IMR-90 (cell line): Measurements from ENCODE around the gene CUEDC2. TPM values are rescaled to one million over a fixed set of nuclear protein-coding genes. Genes with fewer than 3 reads are reported as not detected.

Source experiments
- ATAC-seq: fragments of 200-7000 bp; cut with Tn5 transposase; 2 replicates; pipeline ENCODE4 v1.9.1; 2020; ENCODE audit warnings: low read depth, mild to moderate bottlenecking, moderate library complexity
- BruUV-seq: library from RNA; stranded (reverse); fragments of 400-500 nt; replicated peaks from 2 replicates; lab custom pipeline; 2021; lab: Mats Ljungman, UMichigan
- CTCF ChIA-PET: fragments of 300-600 bp; formaldehyde crosslinking; extraction: SDS; loops from one replicate; lab custom pipeline; 2021; ENCODE audit warnings: antibody characterized with exemption; lab: Yijun Ruan, JAX
- POLR2A ChIA-PET: fragments of 300-600 bp; sonication (Branson Sonifier 250); formaldehyde crosslinking; loops from one replicate; lab custom pipeline; 2022; ENCODE audit warnings: antibody characterized with exemption; ENCODE audit not compliant: unreplicated experiment; lab: Charles Lee
- DNase-seq: peaks from one replicate; pipeline ENCODE4 v3.0.0; 2013
- H2AFZ ChIP-seq: replicated peaks from 2 replicates; pipeline ENCODE3; 2013; ENCODE audit warnings: low read length, mild to moderate bottlenecking; ENCODE audit not compliant: poor library complexity
- H2AK5ac ChIP-seq: 2 replicates; pipeline ENCODE4 v1.6.1; 2013; ENCODE audit warnings: low read depth, low read length, inconsistent platforms
- H2AK9ac ChIP-seq: replicated peaks from 2 replicates; pipeline ENCODE3; 2013; ENCODE audit warnings: mild to moderate bottlenecking, low read depth, low read length, moderate library complexity; ENCODE audit not compliant: poor library complexity
- H2BK120ac ChIP-seq: 2 replicates; pipeline ENCODE4 v1.6.1; 2013; ENCODE audit warnings: low read depth, low read length, inconsistent platforms
- H2BK15ac ChIP-seq: 3 replicates; pipeline ENCODE4 v1.6.1; 2013; ENCODE audit warnings: low read depth, low read length, inconsistent platforms
- H2BK20ac ChIP-seq: 2 replicates; pipeline ENCODE4 v1.6.1; 2013; ENCODE audit warnings: low read depth, mild to moderate bottlenecking, inconsistent platforms, low read length, moderate library complexity
- H2BK5ac ChIP-seq: 2 replicates; pipeline ENCODE4 v1.6.1; 2013; ENCODE audit warnings: mild to moderate bottlenecking, low read depth, low read length, inconsistent platforms; ENCODE audit not compliant: poor library complexity, severe bottlenecking
- H3K14ac ChIP-seq: replicated peaks from 2 replicates; pipeline ENCODE4 v1.6.1; 2013; ENCODE audit warnings: low read depth, low read length, inconsistent platforms
- H3K18ac ChIP-seq: 2 replicates; pipeline ENCODE4 v1.6.1; 2013; ENCODE audit warnings: low read depth, low read length, control low read depth
- H3K23ac ChIP-seq: 2 replicates; pipeline ENCODE4 v1.6.1; 2013; ENCODE audit warnings: low read depth, low read length, inconsistent platforms
- H3K27ac ChIP-seq: 2 replicates; pipeline ENCODE4 v1.5.1; 2013; ENCODE audit warnings: mild to moderate bottlenecking, control low read depth, low read length; ENCODE audit not compliant: insufficient read depth
- H3K27me3 ChIP-seq: 2 replicates; pipeline ENCODE4 v1.6.1; 2013; ENCODE audit warnings: low read length; ENCODE audit not compliant: control insufficient read depth, insufficient read depth
- H3K36me3 ChIP-seq: 2 replicates; pipeline ENCODE4 v1.6.1; 2013; ENCODE audit warnings: low read length, mixed read lengths; ENCODE audit not compliant: control insufficient read depth, insufficient read depth
- H3K4ac ChIP-seq: 2 replicates; pipeline ENCODE4 v1.6.1; 2013; ENCODE audit warnings: low read depth, low read length, inconsistent platforms
- H3K4me1 ChIP-seq: 2 replicates; pipeline ENCODE4 v1.6.1; 2013; ENCODE audit warnings: low read length, mixed read lengths; ENCODE audit not compliant: control insufficient read depth, insufficient read depth
- H3K4me2 ChIP-seq: 2 replicates; pipeline ENCODE4 v1.6.1; 2013; ENCODE audit warnings: low read depth, mild to moderate bottlenecking, control low read depth, low read length, moderate library complexity
- H3K4me3 ChIP-seq: 2 replicates; pipeline ENCODE4 v1.5.1; 2013; ENCODE audit warnings: low read depth, mild to moderate bottlenecking, control low read depth, low read length, moderate library complexity; ENCODE audit not compliant: insufficient read depth
- H3K56ac ChIP-seq: 2 replicates; pipeline ENCODE4 v1.6.1; 2013; ENCODE audit warnings: low read length, inconsistent platforms; ENCODE audit not compliant: insufficient read depth; ENCODE audit errors: extremely low read depth
- H3K79me1 ChIP-seq, 2 experiments: 2 replicates each; pipeline ENCODE4 v1.6.1; 2013; ENCODE audit warnings: low read length in 2 of 2, inconsistent platforms in 1 of 2, low read depth in 1 of 2
- H3K9ac ChIP-seq: 2 replicates; pipeline ENCODE4 v1.6.1; 2013; ENCODE audit warnings: low read depth, low read length, control low read depth
- H3K9me1 ChIP-seq: 2 replicates; pipeline ENCODE4 v1.6.1; 2013; ENCODE audit warnings: low read length, inconsistent platforms; ENCODE audit not compliant: insufficient read depth
- H3K9me3 ChIP-seq: 2 replicates; pipeline ENCODE4 v1.6.1; 2013; ENCODE audit warnings: low read length; ENCODE audit not compliant: control insufficient read depth, insufficient read depth
- H4K20me1 ChIP-seq: 2 replicates; pipeline ENCODE4 v1.6.1; 2013; ENCODE audit warnings: low read length, inconsistent platforms; ENCODE audit not compliant: insufficient read depth
- H4K5ac ChIP-seq: 2 replicates; pipeline ENCODE4 v1.6.1; 2013; ENCODE audit warnings: mild to moderate bottlenecking, low read depth, low read length, control low read depth
- H4K8ac ChIP-seq, 2 experiments: 2 replicates each; pipeline ENCODE4 v1.6.1; 2013; ENCODE audit warnings: low read depth in 2 of 2, low read length in 2 of 2, control low read depth in 1 of 2, inconsistent platforms in 1 of 2
- H4K91ac ChIP-seq: 2 replicates; pipeline ENCODE4 v1.6.1; 2013; ENCODE audit warnings: low read depth, low read length, inconsistent platforms; ENCODE audit not compliant: insufficient read depth
- BHLHE40 ChIP-seq: fragments of 150-350 bp; IDR thresholded peaks from 2 replicates; pipeline ENCODE4 v1.6.1; 2016; ENCODE audit warnings: mild to moderate bottlenecking, low read depth, low read length
- CHD1 ChIP-seq: IDR thresholded peaks from 2 replicates; pipeline ENCODE4 v1.6.1; 2012; ENCODE audit warnings: low read depth, low read length, improper control_type of control experiment
- CTCF ChIP-seq: conservative IDR thresholded peaks from 2 replicates; pipeline ENCODE4 v1.5.1; 2012; ENCODE audit warnings: mild to moderate bottlenecking, low read depth, low read length, improper control_type of control experiment
- ELK1 ChIP-seq: fragments of 150-350 bp; IDR thresholded peaks from 2 replicates; pipeline ENCODE4 v1.6.1; 2016; ENCODE audit warnings: low read depth, mild to moderate bottlenecking, low read length, moderate library complexity, borderline replicate concordance
- FOS ChIP-seq: fragments of 150-350 bp; IDR thresholded peaks from 2 replicates; pipeline ENCODE4 v1.6.1; 2016; ENCODE audit warnings: low read depth, low read length
- MAFK ChIP-seq: IDR thresholded peaks from 2 replicates; pipeline ENCODE4 v1.6.1; 2012; ENCODE audit warnings: low read depth, low read length, improper control_type of control experiment
- MAZ ChIP-seq: IDR thresholded peaks from 2 replicates; pipeline ENCODE4 v1.6.1; 2012; ENCODE audit warnings: low read depth, mild to moderate bottlenecking, low read length, improper control_type of control experiment, moderate library complexity, borderline replicate concordance
- MXI1 ChIP-seq: IDR thresholded peaks from 2 replicates; pipeline ENCODE4 v1.6.1; 2012; ENCODE audit warnings: low read depth, mild to moderate bottlenecking, low read length, moderate library complexity, borderline replicate concordance
- NFE2L2 ChIP-seq: fragments of 150-350 bp; IDR thresholded peaks from 2 replicates; pipeline ENCODE4 v1.6.1; 2016; ENCODE audit warnings: low read depth, mild to moderate bottlenecking, low read length
- POLR2A ChIP-seq: IDR thresholded peaks from 2 replicates; pipeline ENCODE4 v1.6.1; 2012; ENCODE audit warnings: mild to moderate bottlenecking, low read depth, low read length
- RAD21 ChIP-seq: IDR thresholded peaks from 2 replicates; pipeline ENCODE4 v1.6.1; 2012; ENCODE audit warnings: low read length, improper control_type of control experiment
- RCOR1 ChIP-seq: IDR thresholded peaks from 2 replicates; pipeline ENCODE4 v1.6.1; 2012; ENCODE audit warnings: mild to moderate bottlenecking, low read length, improper control_type of control experiment; ENCODE audit not compliant: insufficient replicate concordance
- RFX5 ChIP-seq: IDR thresholded peaks from 2 replicates; pipeline ENCODE4 v1.8.0; 2012; ENCODE audit warnings: low read depth, mild to moderate bottlenecking, low read length, moderate library complexity
- SMC3 ChIP-seq: fragments of 150-350 bp; IDR thresholded peaks from 2 replicates; pipeline ENCODE4 v1.6.1; 2016; ENCODE audit warnings: low read depth, mild to moderate bottlenecking, antibody characterized with exemption, low read length, moderate library complexity
- USF2 ChIP-seq: fragments of 150-350 bp; IDR thresholded peaks from 2 replicates; pipeline ENCODE4 v1.6.1; 2017; ENCODE audit warnings: mild to moderate bottlenecking, antibody characterized with exemption, low read length, low read depth
- WGBS, 2 experiments: methylation state at CpG; one replicate each; pipeline versions ENCODE4 v1.1.5 to v1.1.7; 2013; ENCODE audit warnings: missing lambda C conversion rate in 2 of 2; ENCODE audit not compliant: insufficient read length in 1 of 2; ENCODE audit errors: extremely low coverage in 2 of 2; 5-methylcytosine and 5-hydroxymethylcytosine counted together
- dilution Hi-C: fragments of 300-500 bp; cut with HindIII; formaldehyde crosslinking; loops from one replicate; pipeline ENCODE4 v1.14.3; 2018; ENCODE audit warnings: low sequenced_read_pairs; ENCODE audit not compliant: unreplicated experiment
- in situ Hi-C: fragments of 300-500 bp; cut with MboI; formaldehyde crosslinking; loops from 3 replicates; pipeline ENCODE4 v1.14.3; 2019; ENCODE audit warnings: low sequenced_read_pairs, inconsistent platforms, mixed read lengths
- intact Hi-C: fragments of 100-400 bp; cut with micrococcal nuclease; formaldehyde crosslinking; loops from 2 replicates; pipeline ENCODE4 v1.10.0; 2022
- polyA plus RNA-seq, 3 experiments: library from polyadenylated mRNA; depleted of rRNA; stranded (reverse); fragments of >200 nt; gene quantifications; 2 replicates each; pipeline ENCODE4 v1.2.3, GENCODE V29; 2012; ENCODE audit warnings: low replicate concordance in 1 of 3
- total RNA-seq: library from RNA; depleted of rRNA; stranded (reverse); fragments of >200 nt; gene quantifications from 2 replicates; pipeline ENCODE4 v1.2.3, GENCODE V29; 2012

Gene CUEDC2
- total and polyA plus RNA-seq, 2 of the 4 experiments (the other 2 are of a cell fraction) = 55.7 to 84.9 TPM

GRCh38 chr10:102418622-102419268, 13.6 kb downstream of the CUEDC2 start, which contains the start of gene PSD:
Gene PSD (minus strand): TSS chr10:102418785. CDS start chr10:102417038, 1,747 bp downstream.
- no peak within 1 kb of the TSS for H3K9ac ChIP-seq
- peaks cover 9% of the 10 kb centered on the region for H3K4me1 ChIP-seq
- H4K8ac ChIP-seq = no peak within 1 kb of the TSS
- H3K36me3 ChIP-seq = peaks cover 5% of the 10 kb centered on the region; the same call in 1 of the 2 replicates
- WGBS, 2 experiments = 0% methylated on average over 12 of the region's 45 CpGs; no CpG with 5 or more reads in 1 of the 2 experiments
- H2BK120ac ChIP-seq = no peak within 1 kb of the TSS
- H3K14ac ChIP-seq = no peak within 1 kb of the TSS
- H3K23ac ChIP-seq = peak within 1 kb of the TSS; percentile 38; the same call in 1 of the 2 replicates
- H2AFZ ChIP-seq = peak within 1 kb of the TSS; percentile 99
- peaks cover 35% of the 10 kb centered on the region for H3K27me3 ChIP-seq
- H3K18ac ChIP-seq = no peak within 1 kb of the TSS
- H3K4ac ChIP-seq = no peak within 1 kb of the TSS
- no peak within 1 kb of the TSS for H4K5ac ChIP-seq
- no TSS peak for BruUV-seq
- dilution Hi-C loops = no loop called here
- no peaks in the 10 kb centered on the region for H3K9me3 ChIP-seq
- peak within 1 kb of the TSS; percentile 38 for H3K4me3 ChIP-seq
- no peaks in the 10 kb centered on the region for H4K20me1 ChIP-seq
- in situ Hi-C loops = no loop called here
- H2BK5ac ChIP-seq = no peak within 1 kb of the TSS
- POLR2A ChIA-PET = interaction anchor here (0.5 kb wide), 1 partner anchor 37 kb away, joined by 7 read pairs; no protein-coding TSS in a partner anchor
- no peak within 1 kb of the TSS for H2BK20ac ChIP-seq
- H3K4me2 ChIP-seq = peak within 1 kb of the TSS; percentile 60
- no peak within 1 kb of the TSS for H2BK15ac ChIP-seq
- no peak within 1 kb of the TSS for H2AK5ac ChIP-seq
- H3K79me1 ChIP-seq = peaks cover 0 to 17% of the 10 kb centered on the region in 2 experiments; a peak in 2 of 4 replicates
- intact Hi-C loops = no loop called here
- H3K9me1 ChIP-seq = peaks cover 9% of the 10 kb centered on the region; the same call in 1 of the 2 replicates
- no peak for DNase-seq
- no peak within 1 kb of the TSS for H4K91ac ChIP-seq
- H2AK9ac ChIP-seq = peak within 1 kb of the TSS; percentile 87
- no peak within 1 kb of the TSS for H3K56ac ChIP-seq
- no peak for ATAC-seq
- no peak within 1 kb of the TSS for H3K27ac ChIP-seq
- CTCF ChIA-PET = no interaction called here
- TF ChIP-seq RAD21 (no peak), NFE2L2 (no peak), CHD1 (no peak), USF2 (no peak), FOS (no peak), MAFK (no peak), MXI1 (no peak), RCOR1 (no peak), MAZ (no peak), BHLHE40 (no peak), RFX5 (no peak), POLR2A (no peak), ELK1 (no peak), SMC3 (no peak), CTCF (no peak)
